Left renal cortex interstitium (tissue), 4 donors: ENCODE data around the gene FZD7. TPM values are rescaled to one million over a fixed set of nuclear protein-coding genes. Genes with fewer than 3 reads are reported as not detected.

ENCODE experiments used
- DNase-seq, 4 donors: peaks; one replicate each; pipeline ENCODE4 v3.0.0-alpha.2; 2013; ENCODE audit warnings: low read depth in 4 of 4, low spot score in 2 of 4, missing footprints in 1 of 4
- polyA plus RNA-seq, 4 donors: library from polyadenylated mRNA; unstranded; fragments of 120-200 nt; gene quantifications; one replicate each; pipeline ENCODE4 v1.2.1, GENCODE V29; 2013; ENCODE audit not compliant: insufficient read length in 4 of 4

FZD7 gene
- polyA plus RNA-seq, 4 donors: 63.2 to 98.9 (median 68.3) TPM

DNA sequence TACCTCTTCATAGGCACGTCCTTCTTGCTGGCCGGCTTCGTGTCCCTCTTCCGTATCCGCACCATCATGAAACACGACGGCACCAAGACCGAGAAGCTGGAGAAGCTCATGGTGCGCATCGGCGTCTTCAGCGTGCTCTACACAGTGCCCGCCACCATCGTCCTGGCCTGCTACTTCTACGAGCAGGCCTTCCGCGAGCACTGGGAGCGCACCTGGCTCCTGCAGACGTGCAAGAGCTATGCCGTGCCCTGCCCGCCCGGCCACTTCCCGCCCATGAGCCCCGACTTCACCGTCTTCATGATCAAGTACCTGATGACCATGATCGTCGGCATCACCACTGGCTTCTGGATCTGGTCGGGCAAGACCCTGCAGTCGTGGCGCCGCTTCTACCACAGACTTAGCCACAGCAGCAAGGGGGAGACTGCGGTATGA is 2.3 kb downstream of the FZD7 start:
- no peak for DNase-seq

DNA sequence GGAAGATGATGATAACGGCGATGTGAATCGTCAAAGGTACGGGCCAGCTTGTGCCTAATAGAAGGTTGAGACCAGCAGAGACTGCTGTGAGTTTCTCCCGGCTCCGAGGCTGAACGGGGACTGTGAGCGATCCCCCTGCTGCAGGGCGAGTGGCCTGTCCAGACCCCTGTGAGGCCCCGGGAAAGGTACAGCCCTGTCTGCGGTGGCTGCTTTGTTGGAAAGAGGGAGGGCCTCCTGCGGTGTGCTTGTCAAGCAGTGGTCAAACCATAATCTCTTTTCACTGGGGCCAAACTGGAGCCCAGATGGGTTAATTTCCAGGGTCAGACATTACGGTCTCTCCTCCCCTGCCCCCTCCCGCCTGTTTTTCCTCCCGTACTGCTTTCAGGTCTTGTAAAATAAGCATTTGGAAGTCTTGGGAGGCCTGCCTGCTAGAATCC is 3.0 kb downstream of the FZD7 start:
- DNase-seq: no peak

DNA sequence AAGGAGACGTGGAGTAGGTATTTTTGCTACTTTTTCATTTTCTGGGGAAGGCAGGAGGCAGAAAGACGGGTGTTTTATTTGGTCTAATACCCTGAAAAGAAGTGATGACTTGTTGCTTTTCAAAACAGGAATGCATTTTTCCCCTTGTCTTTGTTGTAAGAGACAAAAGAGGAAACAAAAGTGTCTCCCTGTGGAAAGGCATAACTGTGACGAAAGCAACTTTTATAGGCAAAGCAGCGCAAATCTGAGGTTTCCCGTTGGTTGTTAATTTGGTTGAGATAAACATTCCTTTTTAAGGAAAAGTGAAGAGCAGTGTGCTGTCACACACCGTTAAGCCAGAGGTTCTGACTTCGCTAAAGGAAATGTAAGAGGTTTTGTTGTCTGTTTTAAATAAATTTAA is 3.4 kb downstream of the FZD7 start:
- DNase-seq: no peak

DNA sequence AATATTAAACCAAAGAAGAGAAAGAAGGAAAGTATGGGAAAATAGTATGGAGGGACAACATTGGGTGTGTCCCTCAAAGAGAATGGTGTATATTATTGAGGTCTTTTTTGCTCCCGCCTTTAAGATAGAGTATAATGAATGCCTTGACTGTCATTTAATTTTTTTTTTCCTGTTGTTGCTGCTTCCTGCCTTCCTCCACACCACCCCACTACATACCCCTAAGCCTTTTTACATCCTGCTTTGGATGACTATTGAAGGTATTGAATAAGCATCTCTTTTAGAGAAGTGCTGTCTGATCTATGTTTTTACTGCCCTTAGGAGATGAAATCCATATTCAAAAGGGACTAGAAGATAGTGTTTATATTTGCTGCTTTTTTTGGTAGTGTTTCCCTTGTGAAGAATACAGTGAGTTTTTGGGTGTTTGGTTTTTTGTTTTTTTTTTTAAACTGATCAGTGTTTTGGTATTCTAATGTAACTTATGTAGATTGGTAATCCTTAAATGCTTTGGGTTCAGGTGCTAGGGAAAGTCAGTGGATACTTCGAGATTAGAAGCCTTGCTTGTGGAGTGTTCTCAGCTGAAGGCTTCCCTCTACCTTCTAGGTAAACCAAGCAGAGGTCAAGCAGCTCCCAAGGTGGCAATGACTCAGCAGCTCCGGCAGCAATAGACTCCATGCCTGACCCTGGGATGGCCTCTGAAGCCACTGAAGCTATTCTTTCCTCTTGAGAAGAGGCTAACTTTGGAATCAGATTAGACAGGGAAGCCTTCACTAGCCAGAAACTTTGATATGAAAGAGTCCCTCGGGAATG is 5.0 kb downstream of the FZD7 start:
- DNase-seq: no peak

DNA sequence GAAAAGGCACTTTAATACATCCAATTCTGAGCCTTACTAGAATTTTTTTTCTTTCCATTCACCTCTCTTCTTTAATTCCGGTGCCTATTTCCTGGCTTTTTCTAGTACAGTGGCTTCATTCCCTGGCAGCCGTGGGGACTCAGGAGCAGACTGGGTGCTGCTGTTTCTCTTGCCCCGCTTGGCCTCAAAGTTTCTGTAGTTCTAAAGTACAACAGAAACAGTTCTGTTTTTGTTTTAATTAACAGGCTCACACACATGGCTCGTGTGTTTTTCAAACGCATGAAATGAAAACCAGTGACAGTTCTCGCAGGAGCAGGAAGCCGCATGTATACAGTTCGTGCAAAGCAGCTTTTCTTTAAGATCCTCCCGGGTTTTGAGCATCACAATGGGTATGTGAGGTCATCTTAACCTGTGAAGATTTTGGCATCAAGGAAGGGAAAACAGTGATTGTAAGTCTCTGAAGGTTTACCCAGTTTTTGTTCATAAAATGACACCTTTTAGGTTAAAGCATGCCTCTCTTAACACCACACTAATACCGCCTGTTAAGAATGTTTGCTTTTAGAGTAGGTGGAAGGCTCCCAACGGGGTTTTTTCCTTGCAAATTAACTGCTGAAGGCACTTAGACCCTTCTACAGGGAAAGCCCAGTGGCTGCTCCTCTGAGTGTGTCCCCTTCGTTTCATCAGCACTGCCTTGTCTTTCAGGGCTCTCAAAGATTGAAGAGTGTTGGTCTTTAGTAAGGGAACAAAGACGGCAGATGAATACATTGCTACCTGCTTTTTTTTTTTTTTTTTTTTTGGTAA is 5.8 kb downstream of the FZD7 start:
- no peak for DNase-seq

DNA sequence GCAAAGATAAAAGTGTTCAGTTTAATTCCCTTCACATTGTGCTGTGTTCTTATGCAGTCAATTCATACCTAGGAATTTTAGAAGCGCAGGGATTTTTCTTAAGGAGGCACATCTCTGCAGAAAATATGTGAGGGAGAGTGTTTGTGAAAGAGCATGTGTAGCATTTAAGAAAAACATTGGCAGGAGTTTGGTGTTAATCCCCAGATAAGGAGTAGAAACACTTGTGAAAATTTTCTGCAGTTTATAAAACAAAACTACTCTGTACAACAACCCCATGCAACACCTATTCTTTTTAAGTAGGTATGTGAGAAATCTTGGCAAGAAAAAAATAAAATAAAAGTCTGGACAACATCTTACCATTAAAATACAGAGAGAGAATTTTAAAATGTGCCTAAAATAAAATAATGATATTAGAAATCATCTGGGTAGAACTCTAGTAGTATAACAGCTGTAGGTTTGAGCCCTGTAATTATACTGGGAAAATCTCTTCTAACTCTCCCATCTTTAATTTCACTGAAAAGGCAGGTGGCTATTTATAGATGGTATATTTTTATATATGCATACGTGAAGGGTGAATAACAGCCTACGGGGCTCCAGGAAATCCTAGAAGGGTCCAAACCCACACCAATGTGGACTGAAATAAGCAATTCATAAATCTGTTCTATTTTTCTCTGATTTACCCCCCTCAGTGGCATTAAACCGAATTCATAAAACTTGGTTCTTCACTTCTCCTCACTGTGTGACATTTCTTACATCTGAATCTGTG is 6.6 kb downstream of the FZD7 start:
- no peak for DNase-seq

DNA sequence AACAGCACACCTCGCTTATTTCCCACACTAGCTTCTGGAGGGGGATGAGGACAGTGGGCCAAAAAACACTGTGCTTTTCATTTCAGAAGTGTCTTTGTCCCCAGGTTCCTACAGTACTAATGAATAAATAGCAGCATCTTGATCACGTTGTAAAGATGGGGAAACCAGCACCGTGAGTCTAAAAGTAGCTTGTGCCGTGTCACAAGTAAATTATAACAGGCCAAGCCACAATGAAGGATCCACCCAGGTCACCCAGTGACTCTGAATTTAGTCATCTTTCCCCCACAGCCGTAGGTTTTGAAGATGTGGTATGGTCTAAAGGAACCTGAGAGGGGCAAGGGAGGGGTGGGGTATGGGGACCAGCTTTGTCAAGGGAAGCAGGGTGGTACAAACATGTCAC is 8.8 kb downstream of the FZD7 start:
- no peak for DNase-seq

DNA sequence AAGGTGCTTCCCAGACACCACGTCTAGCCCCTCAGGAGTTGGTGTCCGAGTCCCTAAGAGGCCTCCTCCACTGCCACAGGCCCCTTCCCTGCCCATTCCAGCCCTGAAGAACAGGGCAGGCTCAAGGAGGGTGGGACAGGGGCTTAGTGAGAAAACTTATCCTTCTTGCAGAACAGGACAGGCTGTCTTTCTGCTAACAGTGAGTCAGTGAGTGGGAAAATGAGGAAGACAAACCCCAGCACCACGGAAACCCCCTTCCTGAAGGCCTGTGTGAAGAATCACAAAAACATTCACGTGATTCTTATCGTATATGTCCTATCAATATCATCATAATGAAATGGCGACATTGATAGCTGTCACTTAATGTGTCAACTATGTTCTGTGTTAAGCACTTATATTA is 9.8 kb downstream of the FZD7 start:
- no peak for DNase-seq

DNA sequence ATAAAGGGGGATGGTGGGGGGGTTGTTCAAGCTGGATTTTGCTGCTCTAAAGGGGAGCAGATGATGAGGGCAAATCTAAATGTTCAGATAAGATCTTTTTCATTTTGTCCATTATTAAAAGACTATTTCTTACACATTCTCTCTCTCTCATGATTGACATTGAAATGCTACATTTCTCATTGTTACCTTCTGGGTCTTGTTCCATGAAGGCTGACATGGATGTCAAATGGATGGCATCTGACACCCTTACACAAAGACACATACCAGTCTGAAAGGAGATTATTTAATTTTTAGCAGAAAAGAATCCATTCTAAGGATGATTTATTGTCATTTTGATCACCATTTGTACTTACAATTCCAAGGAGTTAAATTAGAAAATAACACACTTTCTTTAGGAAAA is 11.1 kb downstream of the FZD7 start:
- no peak for DNase-seq

DNA sequence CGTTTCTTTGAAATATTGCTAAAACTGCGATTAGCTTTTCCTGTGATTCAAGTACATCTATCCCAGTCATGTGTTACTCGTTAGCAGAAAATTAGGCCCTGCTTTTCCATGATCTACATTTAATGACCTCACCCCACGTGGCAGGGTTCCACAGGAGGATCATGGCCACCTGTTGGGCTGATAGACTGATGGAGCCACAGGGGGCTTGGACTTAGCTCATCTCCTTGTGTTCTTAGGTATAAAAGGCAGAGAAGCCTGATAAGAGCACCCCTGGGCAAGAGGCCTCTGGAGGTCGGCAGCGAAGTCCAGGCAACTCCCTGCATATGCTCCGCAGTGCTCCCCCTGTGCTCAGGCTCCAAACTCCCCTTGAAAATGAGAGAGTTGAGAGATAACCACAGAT is 12.9 kb downstream of the FZD7 start:
- no peak for DNase-seq

DNA sequence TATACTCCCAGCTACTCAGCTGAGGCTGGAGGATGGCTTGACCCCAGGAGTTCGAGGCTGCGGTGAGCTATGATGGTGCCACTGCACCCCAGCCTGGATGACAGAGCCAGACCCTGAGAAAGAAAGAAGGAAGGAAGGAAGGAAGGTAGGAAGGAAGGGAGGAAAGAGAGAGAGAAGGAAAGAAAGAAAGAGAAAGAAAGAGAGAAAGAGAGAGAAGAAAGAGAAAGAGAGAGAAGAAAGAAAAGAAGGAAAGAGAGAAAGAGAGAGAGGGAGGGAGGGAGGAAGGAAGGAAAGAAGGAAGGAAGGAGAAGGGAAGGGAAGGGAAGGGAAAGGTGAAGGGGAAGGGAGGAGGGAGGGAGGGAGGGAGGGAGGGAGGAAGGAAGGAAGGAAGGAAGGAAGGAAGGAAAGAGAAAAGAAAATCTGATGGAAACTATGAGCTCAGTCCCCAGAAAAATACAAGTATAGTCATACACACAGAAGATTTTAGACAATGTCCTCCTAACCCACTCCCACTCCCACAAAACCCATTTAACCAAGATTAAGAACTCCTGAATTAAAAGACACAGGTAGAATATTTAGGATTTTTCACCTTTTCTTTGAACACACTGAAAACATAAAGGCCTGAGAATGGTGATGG is 15.6 kb downstream of the FZD7 start:
- DNase-seq: no peak

DNA sequence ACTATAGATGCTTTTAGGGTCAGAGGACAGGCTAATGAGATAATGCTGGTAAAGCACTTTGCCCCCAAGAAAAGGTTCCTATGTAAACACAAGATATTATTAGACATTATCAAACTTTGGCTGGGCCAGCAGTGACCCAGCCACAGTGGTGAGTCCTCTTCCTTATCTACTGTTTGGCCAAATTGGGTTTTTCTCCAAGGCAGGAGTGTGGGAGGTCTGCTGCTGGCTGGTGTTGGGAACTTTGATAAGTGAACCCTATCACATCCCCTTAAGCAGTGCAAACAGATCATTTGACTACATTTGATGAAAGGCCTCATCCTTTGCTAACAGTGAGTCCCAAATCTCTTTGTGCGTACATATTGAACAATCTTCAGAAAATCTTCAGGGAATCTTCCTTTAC is 16.2 kb downstream of the FZD7 start:
- no peak for DNase-seq

DNA sequence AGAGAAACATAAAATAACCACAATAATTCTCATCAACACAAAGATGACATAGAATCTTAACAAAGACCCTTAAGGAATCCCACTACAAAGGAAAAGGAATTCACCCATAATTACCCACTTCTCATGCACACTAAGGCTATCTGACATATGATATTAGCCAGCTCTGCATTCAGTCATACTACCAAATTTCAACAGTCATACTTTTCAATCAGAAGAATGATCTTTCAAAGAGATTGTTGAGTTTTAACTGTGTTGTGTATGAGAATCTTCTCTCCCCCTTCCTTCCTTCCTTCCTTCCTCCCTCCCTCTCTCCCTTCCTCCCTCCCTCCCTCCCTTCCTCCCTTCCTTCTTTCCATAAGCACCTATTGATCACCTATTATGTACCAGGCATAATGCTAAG is 17.0 kb downstream of the FZD7 start:
- no peak for DNase-seq

DNA sequence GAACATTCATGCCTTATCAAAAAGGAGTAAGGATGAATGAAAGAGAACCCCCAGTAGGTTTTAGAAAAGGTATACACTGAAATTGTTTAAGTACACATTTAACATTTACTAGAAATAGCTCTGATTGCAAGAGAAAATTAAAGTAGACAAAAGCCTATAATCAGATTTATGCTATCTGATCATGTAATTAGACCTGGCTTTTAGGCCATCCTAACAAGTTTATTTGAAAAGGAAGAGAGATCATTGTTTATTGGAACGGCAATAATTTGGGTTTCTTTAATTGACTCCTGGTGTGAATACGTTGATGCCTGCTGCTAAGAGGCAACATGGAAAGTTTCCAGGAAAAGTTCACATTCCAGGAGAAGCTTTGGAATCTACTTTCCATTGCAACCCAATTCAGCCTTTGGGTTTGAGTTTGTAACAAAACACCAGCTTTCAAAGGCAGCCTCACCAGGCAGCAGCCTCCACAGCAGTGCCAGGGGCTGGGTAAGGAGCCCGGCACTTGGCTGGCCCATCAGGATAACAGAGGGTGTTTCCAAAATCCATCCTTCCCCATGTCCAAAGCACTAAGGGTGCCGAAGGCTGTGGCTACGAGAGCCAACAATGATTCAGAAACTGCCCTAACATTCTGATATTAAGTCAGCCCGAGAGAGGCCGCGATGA is 18.0 kb downstream of the FZD7 start:
- DNase-seq: no peak

DNA sequence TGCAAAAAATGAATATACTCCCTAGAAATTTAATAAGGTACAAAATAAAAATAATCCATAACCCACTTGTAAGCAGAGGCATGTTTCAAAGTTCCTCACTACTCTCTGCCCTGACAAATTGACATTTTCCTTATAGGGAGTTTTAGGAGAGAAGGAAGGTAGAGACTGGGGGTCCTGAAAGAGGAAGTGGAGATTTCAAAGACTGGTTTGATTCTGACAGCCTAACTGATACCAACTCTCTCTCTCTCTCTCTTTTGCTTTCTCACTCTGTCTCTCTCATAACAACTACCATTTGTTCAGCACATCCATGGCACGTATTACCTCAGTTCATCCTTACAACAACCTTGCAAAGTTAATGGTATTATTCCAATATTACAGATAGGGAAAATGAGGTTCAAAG is 18.6 kb downstream of the FZD7 start:
- no peak for DNase-seq

DNA sequence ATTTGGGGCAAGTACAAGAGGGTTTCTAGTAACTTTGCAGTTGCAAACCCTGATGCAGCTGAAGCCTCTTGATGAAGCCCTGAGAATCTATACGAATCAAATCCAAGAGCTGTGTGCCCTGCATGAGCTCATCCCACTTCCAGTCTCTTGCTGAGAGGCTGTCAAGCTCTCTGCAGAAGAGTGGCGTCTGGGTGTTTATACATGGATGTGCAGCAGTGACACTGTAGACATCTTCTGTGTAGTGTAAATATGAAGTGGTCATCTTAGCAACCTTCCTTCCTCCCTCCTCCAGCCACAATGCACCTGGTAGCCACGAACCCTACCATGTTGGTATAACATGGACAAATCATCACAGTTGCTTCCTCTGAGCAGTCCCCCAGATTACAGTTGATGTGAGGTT is 21.0 kb downstream of the FZD7 start:
- no peak for DNase-seq

DNA sequence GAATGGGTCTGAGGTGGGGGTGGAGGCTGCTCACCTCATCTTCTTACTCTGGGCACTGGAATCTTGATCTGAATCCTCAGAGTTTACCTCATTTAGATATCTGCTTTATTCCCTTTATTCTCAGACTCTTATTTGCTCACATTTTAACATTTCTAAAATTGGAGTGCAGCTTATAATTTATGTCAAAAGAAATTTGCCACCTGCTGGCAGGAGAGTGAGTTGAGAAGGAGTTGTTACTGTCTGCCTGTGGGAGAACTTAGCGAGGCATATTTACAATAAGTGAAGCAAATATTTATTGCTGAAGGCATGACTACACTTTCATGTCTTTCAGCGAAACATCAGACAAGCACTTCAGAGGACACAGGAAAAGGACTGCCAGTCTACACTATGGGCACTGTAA is 23.0 kb downstream of the FZD7 start:
- no peak for DNase-seq

DNA sequence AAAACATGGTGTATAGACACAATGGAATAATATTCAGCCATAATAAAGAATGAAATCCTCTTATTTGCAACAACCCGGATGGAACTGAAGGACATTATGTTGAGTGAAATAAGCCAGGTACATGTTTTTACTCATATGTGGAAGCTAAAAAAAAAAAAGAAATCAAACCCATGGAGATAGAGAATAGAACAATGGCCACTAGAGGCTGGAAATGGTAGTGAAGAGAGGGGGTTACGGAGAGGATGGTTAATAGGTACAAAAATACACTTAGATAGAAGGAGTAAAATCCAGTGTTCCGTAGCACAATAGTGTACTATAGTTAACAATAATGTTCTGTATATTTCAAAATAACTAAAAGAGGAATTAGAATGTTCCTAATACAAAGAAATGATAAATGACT is 26.6 kb downstream of the FZD7 start:
- DNase-seq: no peak

DNA sequence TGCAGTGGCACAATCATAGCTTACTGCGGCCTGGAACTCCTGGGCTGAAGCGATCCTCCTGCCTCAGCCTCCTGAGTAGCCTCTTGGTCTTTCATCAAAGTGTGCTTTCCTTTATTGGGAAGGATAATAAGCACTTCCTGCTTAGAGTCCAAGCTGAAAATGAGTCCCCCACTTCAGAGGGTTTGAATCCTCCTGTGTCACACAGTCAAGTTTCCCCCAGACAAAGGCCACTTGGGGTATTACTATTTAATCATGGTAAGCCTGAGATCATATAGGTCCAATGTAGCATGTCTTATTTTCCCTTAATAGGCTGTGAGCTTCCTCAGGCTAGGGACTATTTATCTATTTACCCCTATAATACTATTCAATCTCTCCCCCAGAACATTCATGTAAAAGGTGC is 28.0 kb downstream of the FZD7 start:
- DNase-seq: no peak

DNA sequence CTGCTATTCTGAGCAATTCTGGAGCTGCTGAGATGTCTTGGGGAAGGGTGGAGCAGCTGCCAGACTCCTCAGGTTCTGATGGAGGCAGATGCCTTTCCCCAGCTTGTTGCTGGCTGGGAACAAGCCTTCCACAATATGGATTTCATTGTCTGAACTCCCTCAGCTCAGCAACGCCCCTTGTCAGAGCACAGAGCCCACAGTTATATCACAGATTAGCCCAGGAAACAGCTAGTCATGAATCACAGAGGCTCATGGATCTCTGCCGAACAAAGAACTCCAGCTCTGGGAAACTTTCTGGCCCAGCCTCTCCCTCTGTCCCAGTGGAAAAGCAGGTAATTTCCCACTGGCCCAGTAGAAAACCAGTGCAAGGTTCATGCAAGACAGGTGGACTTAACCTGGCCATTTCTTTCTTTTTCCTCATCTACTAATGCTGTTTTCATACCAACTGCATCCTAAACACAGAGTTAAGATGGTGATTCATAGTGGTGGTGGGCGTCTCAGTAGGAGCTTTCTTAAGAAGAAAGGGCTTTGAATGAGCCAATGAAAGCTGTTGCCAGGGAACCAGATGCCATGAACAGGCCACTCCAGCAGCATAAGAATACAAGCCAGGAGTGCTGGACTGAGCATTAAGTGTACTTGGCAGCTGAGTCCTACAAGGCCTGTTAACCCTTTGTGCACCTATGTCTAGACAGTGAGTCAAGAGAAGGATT is 30.7 kb downstream of the FZD7 start:
- DNase-seq: no peak
